Subcutaneous adipose tissue (tissue), 4 donors: ENCODE results near the gene MSI2. TPM values are rescaled to one million over a fixed set of nuclear protein-coding genes. Genes with fewer than 3 reads are reported as not detected.

Experiments used
- total RNA-seq, 4 donors: library from RNA; depleted of rRNA; stranded (reverse); fragments of >200 nt; gene quantifications; one replicate each; pipeline ENCODE4 v1.1.0, GENCODE V29; 2016
- TF ChIP-seq, protein P1 (sequence below): fragments of 450-650 bp; IDR thresholded peaks from one replicate; pipeline ENCODE4 v1.5.1; 2016; ENCODE audit warnings: low read depth, mild to moderate bottlenecking, control low read depth, antibody characterized with exemption, moderate library complexity

The MSI2 gene
- total RNA-seq, 4 donors from 2014 or later, result 9.5 to 12.9 (median 10.9) TPM

GRCh38 chr17:57285701-57286100 is 29.4 kb downstream of the MSI2 start:
- TF ChIP-seq, protein P1, sequence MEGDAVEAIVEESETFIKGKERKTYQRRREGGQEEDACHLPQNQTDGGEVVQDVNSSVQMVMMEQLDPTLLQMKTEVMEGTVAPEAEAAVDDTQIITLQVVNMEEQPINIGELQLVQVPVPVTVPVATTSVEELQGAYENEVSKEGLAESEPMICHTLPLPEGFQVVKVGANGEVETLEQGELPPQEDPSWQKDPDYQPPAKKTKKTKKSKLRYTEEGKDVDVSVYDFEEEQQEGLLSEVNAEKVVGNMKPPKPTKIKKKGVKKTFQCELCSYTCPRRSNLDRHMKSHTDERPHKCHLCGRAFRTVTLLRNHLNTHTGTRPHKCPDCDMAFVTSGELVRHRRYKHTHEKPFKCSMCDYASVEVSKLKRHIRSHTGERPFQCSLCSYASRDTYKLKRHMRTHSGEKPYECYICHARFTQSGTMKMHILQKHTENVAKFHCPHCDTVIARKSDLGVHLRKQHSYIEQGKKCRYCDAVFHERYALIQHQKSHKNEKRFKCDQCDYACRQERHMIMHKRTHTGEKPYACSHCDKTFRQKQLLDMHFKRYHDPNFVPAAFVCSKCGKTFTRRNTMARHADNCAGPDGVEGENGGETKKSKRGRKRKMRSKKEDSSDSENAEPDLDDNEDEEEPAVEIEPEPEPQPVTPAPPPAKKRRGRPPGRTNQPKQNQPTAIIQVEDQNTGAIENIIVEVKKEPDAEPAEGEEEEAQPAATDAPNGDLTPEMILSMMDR, result no peak

- TF ChIP-seq, protein P1, result no peak
Observed at GRCh38 chr17:57286399-57287105, 30.2 kb downstream of the MSI2 start.

GRCh38 chr17:57288040-57288772 is 31.9 kb downstream of the MSI2 start:
- TF ChIP-seq, protein P1, result no peak

GRCh38 chr17:57288773-57289121 is 32.4 kb downstream of the MSI2 start:
- TF ChIP-seq, protein P1, result no peak

DNA sequence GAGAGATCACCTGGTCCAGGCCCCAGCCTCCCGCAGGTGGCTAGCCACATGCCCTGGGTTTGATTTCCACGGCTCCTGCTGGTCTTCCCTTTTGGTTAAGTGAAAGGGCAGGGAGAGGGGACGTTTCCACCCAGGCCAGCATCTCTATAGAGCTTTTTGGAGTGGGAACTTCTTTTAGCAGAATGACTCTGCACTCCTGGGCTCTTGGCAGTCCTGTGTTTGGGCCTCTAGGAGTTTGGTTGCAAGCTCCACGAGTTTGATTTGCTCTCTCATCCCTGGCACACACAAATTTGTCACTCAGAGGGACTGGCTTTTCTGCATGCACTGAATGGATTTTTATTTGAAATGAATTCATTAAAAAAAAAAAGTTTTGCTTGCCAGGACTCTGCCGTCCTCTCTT is 32.8 kb downstream of the MSI2 start:
- TF ChIP-seq, protein P1, result no peak

DNA sequence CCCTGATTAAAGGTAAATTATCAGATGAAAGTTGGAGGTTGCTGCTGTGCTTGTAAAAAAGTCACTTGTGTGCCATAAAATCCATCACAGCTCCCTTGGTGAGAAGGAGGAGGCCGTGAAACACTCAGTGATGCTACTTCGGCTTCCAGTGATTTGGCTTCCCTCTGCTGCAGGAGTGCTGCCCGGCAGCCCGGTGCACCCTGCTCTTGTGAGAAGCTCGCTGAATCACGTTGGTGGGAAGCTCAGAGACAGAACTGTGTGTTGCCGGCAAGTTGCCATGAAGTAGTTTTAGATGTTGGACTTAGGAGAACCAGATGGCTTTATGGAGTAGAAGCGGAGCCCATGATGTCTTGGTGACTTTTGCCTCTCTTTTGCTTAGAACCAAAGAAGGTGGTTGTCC is 33.3 kb downstream of the MSI2 start:
- TF ChIP-seq, protein P1, result no peak

DNA sequence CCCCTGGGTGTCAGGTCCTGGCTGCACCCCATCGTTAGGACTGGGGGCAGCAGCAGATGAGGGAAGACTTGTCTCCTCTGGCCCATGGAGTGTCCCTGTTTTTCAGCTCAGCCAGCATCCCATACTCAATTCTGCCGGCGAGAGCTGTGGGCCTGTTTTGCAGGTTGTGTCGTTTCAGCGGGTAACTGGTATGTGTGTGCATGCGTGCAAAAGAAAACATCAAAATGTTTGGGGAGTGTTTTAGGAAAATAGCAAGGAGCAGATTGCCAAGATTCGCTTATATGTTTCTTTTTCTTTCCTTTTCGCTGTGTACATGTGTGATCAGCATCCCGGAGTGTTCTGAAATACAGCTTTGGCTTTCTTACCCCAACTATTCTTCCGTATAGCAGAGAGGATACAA is 34.7 kb downstream of the MSI2 start:
- TF ChIP-seq, protein P1, result no peak
